Middle frontal gyrus (tissue), 1 donor: Measurements from ENCODE around the gene EFNA5.
"Not testable (repeated sequence)": the region's sequence is repeated elsewhere in the genome, so short reads cannot be mapped to it uniquely, and the experiment has no call there.

Source experiments
- DNase-seq: peaks from one replicate; pipeline ENCODE4 v3.0.0-alpha.2; 2015; ENCODE audit warnings: low spot score; ENCODE audit errors: extremely low spot score

EFNA5 gene

DNA sequence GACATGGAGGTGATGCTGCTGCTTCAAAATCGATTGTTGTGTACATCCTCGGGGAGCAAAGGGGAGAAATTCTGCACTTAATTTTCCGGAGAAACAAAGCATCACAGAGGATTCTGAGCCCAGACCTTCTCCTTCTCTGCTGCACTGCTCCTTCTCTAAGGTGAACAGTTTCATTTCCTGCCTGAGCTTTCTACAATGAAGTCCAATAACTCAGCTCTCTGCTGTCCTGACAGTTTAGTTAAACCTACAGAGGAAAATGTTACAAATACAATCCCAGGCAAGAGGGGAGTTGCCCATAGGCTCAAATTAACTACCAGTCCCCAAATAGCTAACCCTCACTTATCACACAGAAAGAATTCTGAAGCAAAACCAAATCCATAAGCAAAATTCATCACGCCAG lies 206.3 kb downstream of the EFNA5 start:
- no peak for DNase-seq

DNA sequence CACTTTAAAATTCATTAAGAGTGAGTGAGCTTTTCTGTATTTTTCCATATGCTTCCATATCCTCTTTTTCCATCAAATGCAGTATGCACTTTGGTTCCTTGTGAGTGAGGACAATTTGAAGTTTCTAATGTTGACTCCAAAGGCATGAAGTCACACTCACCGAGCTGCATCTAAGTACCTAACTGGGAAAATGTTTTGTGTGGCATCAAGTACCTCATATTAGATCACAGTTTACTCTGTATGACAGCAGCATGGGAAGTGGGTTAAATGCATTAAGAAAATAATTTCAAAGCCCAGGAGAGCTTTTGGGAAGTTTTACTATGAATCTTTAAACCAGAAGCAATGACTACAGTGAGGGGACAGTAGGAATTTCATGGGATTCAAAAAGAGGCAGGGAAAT lies 207.0 kb downstream of the EFNA5 start:
- DNase-seq, result no peak

DNA sequence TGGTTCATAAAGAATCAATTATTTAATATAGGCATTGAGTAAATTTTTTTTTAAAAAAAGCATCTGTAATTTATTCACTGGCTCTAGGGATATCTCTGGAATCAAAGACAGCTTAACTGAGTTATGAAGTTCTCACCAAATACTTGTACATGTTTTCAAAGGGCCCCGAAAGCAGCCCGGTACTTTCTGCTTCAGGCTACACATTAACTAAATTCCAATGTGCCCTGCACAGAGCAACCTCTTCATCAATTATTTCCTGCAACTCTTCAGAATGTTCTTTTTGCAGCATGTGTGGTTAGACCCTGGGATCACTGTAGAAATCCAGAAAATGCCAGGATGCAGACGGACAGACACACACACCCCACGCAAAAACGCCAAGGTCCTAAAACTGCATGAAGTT lies 209.0 kb downstream of the EFNA5 start:
- no peak for DNase-seq

DNA sequence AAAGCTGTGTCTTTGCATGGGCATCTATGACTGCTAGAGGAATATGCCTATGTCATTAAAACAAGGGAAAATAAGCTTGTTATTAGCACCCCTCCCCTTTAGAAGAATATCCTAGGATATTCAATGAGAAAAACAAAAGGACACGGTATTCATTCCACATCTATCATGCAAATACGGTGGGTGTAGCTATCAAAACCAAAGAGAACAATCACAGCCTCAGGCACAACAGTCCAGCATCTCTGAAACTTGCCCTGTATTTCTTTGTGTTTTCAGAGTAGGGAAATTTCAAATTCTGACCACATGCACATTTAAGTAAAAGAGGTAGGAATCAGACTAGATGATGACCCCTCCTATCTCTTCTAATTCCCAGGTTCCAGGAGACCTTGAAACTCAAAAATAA lies 209.9 kb downstream of the EFNA5 start:
- DNase-seq, result no peak

DNA sequence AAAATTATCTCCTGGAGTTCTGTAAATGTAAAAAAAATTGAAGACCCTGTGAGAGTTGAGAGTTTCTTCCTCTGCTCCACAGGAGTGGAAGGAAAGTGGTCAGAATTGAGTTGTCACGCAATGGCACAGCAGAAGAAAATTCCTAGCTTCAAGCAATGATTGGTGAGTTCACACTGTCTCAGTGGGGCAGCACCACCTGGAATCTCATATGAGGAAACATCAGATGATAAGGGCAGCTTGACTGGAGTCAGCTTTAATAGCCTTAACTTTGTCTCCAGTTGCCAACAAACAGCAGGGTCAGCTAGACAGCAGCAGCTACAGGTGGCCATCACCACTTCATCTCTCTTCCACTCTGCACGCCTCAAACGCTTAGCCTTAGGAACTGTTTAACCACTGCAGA lies 211.1 kb downstream of the EFNA5 start:
- no peak for DNase-seq

DNA sequence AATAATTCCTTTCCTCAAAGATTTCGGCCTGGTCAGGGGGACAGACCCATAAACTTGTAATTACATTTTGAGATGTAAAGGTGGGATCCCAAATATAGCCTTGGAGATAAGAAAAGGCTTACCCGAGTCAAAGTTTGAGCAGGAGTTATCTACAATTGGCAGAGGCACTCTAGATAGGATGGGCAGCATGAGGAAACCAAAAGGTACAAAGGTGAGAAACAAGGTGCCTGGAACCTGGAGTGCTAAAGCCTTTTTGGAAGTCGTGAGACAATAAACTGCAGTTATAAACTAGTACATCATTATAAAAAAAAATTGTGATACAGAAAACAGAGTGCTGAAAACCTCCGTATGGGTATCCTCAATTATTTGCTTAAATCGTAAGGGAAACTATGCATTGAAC lies 212.4 kb downstream of the EFNA5 start:
- no peak for DNase-seq

DNA sequence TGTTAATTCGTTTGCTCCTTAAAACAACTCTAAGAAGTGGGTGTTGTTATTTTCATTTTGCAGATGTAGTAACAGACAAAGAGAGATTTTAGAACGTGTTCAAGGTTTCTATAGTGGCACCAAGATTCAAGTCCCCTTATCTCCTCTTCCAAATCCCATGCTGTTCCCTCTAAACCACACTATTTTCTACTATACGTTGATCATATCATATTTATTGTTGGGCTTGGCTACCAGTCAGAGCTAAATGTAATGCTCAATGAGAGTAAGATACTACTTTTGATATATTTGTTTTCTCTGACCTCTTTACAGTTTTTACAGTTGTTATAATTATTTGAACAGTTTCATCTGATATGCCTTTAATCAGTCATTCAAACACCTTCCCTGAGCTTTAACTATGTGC lies 212.9 kb downstream of the EFNA5 start:
- no peak for DNase-seq

DNA sequence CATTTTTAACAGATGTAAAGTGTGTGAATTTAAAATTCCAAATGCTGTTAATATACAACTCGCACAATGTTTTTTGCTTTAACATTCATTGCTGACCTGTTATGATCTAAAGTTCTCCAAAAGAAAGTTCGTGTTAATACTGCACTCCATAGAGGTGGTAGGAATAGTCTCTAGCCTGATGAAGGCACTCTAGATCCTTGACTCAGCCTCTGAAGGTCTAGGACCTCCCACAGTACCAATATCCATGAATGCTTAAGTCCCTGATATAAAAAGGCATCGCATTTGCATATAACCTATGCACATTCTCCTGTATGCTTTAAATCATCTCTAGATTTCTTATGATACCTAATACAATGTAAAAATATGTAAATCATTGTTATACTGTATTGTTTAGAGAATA lies 213.6 kb downstream of the EFNA5 start:
- DNase-seq, result no peak

DNA sequence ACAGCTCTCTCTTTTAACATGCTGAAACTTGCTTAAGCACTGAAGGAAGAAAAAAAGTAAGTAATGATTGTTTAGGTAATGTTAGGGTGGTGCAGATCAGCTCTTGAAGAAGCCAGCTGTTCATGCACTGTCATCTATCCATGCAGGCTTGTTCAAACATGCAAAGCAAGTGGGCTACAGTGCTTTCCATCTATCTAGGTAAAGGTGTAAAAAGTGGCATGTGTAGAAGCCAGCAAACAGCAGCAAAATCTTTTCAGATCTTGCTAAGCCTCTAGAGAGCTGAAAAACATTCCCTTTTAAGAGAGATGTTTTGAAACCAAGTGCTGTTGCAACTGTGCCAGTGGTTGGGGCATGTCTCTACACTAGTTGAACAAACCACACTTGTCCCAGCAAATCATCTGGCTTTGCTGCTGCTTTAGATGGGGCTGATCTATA lies 214.4 kb downstream of the EFNA5 start:
- DNase-seq, result no peak

DNA sequence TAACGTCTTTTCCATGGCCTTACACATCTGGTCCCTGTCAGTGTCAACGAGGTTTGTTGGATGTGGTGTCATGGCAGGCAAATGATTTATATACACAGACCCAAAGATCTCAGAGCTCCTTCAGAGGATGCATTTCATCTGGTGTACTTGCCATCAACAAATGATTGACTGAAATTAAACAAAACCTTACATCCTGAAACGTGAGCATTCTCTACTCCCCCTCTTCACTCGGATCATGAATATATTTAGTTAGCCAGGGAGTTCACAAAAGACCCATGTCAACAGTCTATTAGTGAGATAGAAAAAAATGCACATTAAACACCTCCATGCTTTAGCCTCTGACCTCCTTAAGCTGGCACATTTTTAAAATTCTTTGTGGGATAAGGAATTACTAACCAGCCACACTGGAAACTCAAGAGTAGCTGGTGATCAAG lies 215.6 kb downstream of the EFNA5 start:
- DNase-seq, result no peak

DNA sequence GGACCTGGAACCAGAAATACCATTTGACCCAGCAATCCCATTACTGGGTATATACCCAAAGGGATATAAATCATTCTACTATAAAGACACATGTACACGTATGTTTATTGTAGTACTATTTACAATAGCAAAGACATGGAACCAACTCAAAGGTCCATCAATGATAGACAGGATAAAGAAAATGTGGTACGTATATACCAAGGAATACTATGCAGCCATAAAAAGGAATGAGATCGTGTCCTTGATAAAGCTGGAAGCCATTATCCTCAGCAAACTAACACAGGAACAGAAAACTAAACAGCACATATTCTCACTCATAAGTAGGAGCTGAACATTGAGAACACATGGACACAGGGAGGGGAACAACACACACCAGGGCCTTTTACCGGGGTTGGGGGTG lies 218.9 kb downstream of the EFNA5 start:
- DNase-seq, result not testable (repeated sequence)

DNA sequence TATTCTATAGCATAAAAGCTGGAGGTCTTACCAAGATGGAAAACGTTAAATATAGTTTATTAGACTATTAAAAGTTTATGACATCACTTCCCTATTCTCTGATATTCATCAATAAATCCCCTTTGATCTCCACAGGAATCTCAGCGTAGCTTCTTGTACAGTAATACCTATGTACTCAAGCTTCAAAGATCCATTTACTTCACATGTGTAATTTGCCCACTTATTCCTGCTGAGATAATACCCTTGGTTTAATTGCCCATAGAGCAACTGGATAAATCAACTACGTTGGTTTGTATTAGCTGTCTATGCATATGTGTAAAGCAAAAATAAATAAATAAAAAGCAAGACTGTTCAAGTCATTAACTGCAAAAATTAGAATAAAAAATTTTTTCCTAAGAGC lies 219.7 kb downstream of the EFNA5 start:
- peak; percentile 0 for DNase-seq

DNA sequence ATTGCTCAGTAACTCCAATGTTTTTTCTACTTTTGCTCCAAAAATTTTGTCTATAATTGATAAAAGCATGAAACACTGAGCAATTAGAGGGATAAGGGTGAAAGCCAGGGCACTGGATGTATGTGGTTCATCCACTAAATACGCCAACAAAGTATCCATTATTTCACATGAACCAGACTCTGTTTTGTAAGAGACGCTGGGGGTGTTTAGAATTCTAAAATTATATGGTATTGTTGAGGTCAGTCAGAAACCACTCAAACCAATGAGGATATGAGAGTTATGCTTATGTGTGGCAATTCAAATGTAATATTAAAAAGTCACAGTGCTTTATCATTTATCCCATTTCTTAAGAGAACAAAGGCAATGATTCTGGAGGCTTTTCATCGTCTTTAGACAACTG lies 220.2 kb downstream of the EFNA5 start:
- DNase-seq, result no peak

DNA sequence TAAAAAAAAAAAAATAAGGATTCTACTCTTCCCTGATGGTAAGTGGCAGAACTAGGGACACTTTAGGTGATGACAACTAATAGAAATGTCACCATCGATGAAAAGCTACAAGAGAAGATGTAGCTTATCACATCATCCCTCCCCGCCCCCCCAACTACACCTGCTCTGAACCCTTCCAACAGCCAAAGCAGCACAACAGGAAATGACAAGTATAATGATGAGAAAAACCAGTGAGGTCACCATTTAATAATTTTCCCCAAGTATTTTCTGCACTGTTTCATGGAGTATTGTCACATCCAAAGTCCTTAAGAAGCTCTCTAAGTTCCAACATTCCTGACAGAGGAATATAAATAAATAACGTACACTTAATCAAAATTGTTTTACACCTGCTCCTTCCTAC lies 221.4 kb downstream of the EFNA5 start:
- no peak for DNase-seq

DNA sequence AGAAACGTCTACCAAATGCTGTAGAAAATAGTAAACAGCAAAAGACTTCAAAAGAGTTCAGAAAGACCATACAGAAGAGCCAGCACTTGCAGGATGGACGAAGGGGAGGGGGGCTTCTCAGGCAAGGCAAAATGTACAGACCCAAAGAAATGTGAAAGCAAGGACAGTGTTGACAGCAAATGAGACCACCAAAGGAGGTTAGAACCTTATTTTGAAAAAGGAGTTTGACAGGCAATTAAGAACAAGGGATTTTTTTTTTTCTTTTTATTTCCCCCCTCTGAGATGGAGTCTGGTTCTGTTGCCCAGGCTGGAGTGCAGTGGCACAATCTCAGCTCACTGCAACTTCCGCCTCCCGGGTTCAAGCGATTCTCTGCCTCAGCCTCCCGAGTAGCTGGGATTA lies 223.2 kb downstream of the EFNA5 start:
- DNase-seq, result no peak

DNA sequence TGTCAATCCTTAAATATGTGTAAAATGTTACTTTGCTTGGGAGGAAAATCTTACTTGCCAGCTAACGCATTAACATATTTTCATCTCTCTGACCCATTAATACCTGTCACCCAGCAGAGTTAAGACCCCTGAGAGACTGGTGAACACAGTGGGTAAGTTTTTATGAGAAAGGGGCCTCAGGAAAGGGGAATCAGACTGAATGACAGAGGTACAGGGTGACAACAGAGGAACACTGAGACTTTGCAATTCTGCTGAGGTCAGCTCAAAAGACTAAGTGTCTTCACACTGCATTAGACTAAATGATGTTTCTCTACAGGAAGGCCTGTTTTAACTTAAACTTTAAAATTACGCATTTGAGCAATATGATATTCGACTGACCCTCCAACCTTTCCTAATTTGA lies 223.8 kb downstream of the EFNA5 start:
- DNase-seq, result no peak

DNA sequence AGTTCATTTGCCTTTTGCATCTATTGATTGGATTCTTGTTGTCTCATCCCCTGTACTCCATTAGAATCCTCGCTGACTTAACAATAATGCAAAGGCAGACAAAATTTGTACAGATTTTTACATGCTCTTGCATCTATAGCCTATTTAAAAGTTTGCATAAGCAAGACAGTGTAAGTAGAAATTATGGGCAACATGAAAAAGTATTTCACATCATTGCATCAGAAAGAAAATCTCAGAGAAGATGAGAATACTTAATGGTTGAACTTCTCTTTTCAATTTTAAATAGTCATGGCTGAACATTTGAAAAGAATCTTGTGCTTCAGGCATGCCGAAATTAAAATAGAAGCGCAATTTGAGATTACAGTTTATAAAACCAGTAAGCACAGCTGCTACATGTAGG lies 226.4 kb downstream of the EFNA5 start:
- DNase-seq, result no peak

DNA sequence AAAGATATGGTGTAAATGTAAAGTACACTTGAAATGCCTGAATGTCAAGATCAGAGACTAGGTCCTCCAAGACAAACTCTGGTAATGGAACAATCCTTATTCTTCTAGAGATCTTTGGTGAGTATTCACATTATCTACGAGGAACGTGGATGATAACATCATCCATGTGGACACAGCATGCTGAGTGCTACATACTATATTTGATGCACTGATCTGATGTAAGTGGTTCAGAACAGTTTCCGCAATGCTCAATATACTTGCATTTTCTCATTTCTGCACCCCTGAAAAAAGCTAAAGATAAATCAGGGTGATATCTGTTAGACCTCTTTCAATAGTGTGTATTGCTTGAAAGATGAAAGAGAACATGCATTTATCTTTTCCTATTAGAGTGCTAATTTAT lies 226.8 kb downstream of the EFNA5 start:
- no peak for DNase-seq

DNA sequence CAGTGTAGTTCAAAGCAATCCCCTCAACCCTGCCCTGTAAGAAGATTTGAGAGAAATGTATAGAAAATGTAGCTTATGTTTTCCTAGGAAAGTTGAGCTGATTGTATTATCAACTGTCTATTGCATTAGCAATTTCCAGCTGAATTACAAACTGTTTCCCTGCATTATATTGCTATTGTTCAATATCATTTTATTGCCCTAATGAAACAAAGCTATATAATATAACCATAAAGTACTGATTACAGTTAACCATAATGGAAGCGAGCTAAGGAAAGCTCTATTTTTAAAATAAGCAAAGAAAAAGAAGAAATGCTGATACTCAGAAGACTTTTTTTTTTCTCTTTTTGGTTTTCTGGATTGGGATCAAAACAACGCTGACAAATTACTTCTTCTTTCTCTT lies 228.3 kb downstream of the EFNA5 start:
- DNase-seq, result no peak

DNA sequence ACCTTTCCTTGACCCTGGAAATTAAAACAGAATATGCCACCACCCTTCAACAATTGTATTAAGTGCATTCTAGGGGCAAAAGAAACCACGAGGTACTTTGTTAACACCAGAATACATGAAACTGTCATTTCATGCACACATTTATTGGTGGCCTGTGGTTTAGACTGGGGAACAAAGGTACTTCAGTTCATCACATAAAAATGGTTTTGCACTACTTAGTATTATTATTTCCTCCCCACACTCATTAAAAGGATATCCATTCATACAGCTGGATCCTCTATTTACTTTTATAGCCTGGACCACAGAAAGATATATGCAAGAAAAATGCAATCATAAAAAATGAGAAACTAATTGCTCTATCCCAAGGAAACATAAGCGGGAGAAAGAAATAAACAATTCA lies 230.9 kb downstream of the EFNA5 start:
- DNase-seq, result no peak

DNA sequence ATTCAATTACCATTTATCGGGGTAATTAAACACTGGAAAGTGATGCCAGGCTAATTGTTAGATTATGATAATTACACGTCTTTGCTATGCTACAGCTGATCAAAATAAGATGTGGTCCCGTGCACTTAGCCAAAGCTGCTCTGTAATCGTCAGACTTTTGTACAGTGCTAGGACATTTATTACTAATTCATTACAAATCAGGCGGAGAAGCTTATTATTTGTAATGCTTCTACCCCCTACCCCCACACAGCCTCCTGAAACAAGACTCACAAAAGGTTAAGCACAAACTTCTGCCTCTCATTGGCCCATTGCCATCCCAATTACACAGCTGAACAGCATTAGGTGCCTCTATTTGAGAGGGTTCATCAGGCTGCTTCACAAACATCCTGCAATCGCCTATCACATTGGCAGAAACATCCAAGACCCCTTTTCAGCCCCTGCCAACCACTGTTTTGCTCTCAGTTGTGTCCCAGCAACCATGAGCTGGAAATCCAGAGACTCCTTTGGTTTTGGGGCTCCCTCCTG lies 232.7 kb downstream of the EFNA5 start:
- DNase-seq, result no peak

DNA sequence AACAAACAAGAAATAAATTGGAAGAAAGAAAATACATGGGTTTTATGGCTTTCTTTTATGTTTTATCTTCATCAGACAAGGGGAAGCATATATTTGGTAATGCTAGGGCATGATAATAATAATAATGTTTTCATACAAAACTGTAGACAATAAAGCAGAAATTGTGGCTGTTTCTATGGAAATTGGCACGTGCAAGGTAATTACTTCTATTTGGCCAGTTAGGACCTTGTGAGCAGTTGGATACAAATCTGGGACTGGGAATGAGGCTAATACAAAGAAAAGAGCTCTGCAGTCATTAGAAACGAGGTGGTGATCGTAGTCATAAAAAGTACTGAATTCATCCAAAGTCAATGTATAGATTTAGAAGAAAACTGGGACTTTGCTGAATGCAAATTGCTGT lies 233.6 kb downstream of the EFNA5 start:
- DNase-seq, result no peak

DNA sequence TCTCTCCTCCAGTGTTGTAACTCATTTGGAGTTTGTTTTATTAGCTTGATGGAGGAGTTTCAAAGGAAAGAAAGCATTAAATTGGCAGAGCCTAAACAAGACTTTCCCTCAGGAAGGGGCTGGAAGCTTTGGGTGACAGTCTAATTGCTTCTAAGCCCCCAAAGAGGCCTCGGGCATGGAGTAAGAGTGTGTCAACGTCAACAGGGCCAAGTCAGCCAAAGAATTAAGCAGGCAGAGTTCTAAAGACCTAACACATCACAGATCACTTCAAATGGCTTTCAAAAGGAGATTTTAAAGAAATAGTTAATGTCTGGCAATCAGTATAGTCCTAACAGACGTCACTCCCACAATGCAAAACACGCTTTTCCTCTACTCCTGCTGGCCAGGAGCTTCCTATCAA lies 234.5 kb downstream of the EFNA5 start:
- DNase-seq, result no peak

DNA sequence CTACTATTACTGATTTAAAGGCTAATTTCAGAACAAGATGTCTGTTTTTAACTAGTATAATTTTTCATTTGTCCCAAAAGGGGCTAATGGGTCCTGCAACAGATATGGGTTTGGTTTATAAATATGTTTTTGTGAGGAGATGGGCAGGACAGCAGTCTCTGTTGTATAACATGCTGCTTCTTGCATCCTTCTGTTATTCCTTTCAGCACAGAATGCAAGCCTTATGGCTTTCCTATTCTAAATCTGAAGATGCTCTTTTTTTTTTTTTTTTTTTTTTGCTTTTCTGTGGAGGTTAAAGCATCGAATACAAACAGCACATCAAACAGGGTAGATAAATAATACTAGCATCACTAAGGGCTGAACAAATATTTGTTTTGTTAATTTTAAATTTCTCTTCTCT lies 235.7 kb downstream of the EFNA5 start:
- DNase-seq, result no peak
